GM19395 (cell line): Measurements from ENCODE around the gene TECPR1.
A peak's percentile ranks its signal among the peaks of the same experiment; 100 is the strongest.

Experiments
- ATAC-seq: cut with Tn5 transposase; IDR thresholded peaks from one replicate; pipeline ENCODE4 v1.9.1; 2021; ENCODE audit warnings: mild to moderate bottlenecking, moderate library complexity; ENCODE audit not compliant: unreplicated experiment

The TECPR1 gene

GRCh38 chr7:98213888-98214810 is 37.9 kb downstream of the TECPR1 start:
- ATAC-seq, result no peak

DNA sequence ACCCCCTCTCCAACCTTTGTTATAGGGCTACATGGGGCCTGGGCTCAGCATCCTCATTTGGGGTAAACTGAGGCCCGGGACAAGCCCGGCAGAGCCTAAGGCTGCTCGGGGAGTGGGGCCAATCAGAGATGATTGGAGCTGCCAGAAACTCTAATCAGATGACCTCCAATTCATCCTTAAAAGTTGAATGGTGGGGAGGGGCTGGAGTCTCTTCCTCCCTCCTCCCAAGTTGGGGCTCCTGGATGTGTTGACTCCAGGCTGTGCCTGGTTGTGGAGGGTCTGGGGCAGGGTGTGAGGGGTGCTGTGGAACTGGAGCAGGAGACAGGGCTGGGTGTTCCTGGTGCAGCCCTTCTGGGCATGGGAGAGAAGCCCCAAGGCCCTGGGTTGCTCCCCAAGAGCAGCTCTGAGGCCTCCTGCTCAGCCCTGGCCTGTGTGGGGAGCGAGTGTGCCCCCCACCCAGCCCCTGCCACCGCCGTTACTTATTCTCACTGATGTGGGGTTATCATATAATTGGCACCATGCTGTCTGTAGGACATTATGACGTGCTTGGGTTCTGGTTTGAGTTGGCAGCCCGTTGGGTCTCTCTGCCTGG is 38.6 kb downstream of the TECPR1 start:
- no peak for ATAC-seq

- ATAC-seq, result no peak
Observed at GRCh38 chr7:98212532-98213041, 39.4 kb downstream of the TECPR1 start.

GRCh38 chr7:98211676-98212531 is 40.1 kb downstream of the TECPR1 start:
- no peak for ATAC-seq

DNA sequence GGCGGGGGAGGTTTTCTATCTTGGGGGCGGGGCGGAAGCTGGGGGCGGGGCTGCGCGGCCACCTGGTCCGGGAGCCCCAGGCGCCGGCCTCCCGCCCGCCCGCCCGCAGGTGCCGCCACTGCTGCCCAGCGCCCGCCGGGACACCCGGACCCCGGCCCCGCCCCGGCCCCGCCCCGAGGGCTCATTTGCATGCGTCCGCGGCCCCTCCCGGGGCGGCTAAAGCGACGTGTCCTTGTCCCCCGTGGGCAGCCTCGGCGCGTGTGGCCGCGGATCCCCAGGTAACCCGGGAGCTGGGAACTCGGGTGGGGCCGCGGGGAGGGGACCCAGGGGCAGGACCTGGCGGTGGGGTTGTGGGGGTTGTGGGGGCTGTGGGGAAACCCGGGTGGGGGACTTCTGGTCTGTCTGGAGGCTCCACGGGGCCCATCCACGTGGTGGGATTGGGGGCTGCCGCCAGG is 40.8 kb downstream of the TECPR1 start, which contains the start of gene BHLHA15:
Gene BHLHA15 (plus strand): TSS at position 219 of the 455 bp plus-strand sequence. CDS start 871 bp downstream, outside the sequence.
- no peak for ATAC-seq

DNA sequence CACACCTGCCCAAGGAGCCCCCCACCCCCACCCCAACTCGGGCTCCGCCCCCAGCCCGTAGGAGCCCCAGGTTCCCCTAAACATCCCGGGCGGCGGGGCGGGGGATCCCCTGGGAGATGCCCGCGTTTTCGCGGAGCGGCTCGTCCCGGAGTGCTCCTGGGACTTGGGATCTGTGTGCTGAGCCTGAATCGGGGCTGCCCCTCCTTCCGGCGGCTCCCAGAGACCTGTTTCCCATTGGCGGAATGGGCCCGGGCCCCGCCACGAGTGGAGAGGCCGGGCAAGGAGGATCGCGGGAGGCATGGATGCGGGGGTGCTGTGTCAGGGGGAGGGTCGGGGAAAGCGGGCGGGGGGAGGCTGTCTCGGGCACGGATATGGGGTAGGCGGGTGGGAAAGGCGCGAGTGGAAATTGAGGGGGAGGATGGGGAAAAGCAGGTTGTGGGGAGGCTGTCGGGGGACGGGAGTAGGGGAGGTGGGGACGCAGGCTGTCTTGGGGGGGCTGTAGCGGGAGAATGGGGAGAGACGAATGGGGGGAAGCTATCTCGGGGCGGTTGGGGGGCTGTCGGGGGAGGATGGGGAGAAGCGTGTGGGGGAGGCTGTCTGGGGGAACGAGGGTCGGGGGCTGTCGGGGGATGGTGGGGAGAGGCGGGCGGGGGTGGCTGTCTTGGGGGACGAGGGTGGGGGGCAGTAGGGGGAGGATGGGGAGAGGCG is 41.4 kb downstream of the TECPR1 start:
- no peak for ATAC-seq

DNA sequence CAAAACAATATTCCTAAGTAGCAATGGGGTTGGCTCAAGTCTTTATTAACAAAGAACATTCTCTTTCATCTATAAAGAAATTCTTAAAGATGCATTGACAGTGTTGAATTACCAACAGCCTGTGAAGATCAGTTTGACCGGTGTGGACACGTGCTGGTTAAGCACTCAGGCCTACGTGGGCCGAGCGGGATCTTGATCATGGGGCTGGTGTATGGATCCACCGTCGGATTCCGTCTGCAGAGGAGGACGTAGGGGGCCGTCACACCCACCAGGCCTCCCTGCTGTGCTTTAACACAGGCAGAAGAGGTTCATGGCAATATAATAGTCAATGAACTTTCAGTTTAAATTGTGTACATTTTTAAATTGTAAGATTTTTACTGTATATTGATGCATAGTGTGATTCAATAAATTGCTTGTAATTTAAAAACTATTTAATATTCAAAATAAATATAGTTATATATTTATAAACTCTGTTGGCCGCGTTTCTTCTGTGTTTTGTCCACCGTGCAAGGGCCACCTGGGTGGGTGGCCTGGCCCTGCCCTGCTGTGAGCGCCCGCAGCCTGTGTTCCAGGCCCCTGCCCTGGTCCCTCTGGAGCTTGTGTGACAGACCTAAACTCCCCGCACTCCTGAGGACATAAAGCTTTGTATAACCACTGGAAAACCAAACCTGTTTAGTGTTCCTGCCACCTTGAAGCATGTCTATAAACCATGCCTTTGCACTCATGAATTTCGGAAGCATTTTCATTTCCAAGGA is 42.7 kb downstream of the TECPR1 start:
- no peak for ATAC-seq

DNA sequence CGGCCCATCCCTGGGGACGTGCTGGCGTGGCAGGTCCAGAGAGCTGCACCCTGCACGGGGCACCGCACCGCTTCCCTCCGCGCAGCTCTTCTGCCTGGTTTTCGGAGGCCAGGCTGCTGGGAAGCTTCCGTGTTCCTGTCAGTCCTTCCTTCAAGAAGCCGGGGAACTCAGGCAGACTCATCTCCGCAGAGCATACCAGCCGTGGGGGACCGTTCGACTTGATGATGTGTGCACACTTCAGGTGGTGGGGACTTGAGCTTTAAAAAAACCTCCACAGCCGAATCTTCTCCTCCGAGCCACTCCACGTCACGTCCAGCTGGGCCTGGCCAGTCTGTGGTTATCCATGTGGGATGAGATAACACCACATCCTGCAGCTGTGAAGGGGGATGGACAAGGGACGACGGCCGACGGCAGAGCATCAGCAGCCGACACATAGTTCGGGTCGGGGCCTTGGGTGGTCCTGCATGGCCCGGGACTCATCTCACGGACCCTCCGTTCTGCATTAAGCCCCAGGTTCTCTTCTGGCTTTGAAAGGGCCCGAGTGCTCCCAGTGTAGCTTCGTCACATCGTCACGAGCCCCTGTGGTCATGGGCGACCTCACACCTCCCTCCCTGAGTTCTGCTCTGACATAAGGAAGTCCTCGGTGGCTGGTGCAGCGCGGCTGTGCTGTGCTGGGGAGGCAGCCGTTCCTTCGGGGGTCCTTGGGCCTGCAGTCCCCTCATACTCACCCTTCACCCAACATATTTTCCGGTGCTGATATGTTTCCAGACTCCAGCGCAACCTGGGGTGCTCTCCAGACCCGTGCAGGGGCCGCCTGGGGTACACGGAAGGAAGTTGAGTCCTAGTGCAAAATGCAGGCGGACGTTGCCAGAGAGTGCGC is 45.3 kb downstream of the TECPR1 start:
- no peak for ATAC-seq

DNA sequence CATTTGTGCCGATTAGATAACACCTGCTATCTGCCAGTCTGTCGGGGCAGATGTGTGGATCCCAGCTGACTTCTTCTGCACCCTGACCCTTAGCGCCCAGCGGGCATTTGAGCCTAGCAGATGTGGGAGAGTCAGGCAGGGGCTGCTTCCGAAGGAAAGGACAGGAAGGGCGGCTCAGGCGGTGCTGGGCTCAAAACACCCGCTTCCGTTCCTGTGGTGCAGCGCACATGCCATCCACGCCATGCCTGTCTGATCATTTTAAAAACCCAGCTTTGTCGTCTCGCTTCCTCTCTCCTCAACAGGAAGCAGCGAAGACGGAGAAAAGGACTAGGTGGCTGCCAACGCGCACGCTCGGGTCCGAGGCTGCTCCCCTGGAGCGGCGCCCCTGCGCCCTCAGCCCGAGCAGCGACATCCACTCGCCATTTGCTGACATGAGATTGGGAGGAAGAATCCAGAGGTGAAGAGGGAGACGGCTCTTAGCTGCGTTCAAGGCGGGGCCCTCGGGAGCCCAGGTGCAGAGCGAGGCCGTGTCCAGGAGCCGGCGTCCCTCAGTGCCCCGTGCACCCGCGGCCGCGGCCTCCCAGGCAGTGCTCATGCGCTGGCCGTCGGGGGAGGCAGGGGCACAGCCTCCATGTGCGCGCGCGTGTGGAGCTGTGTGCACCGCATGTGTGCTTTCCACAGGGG is 46.7 kb downstream of the TECPR1 start:
- no peak for ATAC-seq

DNA sequence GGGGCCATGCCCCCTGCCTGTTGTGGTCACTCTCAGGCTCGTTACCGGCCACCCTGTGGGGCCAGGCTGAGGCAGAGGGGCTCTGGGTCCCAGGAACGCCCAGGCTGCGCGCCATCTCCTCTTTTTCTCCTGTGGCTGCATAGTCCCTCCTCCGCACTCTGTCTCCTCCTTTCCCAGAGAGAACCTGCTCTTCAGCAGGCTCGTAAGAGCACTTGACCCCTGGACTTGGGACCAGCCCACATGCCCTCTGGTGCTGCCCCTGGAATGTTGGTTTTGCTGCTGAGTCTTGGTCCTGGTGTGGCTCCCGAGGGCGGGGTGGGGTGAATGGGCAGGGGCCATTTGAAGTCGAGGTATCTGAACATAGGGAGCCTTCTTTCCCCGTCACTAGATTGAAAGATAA is 47.4 kb downstream of the TECPR1 start:
- ATAC-seq, result no peak

- no peak for ATAC-seq
Observed at GRCh38 chr7:98203964-98204605, 47.9 kb downstream of the TECPR1 start.

DNA sequence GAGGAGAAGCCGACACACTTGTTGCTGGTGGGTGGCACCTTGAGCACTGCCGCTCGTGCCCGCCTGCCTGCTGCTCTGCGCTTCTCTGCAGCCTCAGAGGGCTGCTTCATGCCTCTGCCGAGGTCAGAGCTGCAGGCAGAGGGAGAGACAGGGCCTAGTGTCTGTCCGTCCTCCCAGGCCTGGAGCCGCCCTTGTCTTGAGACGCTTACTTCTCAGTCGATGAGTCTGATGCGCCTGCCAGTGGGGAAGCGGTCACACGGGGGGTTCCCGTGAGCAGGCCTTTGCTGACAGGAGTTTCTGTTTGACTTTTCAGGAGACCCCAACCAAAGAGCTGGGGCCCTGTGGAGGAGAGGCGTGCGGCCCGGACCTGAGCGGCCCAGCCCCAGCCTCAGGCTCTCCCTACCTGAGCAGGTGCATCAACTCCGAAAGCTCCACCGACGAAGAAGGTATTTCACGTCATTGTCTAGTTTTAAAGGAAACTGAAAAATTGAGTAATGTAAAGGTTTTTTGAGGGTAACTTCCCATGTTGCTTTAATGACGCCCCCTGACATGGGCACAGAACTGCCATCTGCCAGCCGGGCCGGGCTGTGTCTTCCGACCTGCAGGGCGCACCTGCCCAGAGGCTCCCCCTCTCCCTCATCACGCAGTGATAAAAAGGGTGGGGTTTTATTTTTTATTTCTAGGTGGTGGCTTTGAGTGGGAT is 48.6 kb downstream of the TECPR1 start:
- peak; percentile 39 for ATAC-seq

DNA sequence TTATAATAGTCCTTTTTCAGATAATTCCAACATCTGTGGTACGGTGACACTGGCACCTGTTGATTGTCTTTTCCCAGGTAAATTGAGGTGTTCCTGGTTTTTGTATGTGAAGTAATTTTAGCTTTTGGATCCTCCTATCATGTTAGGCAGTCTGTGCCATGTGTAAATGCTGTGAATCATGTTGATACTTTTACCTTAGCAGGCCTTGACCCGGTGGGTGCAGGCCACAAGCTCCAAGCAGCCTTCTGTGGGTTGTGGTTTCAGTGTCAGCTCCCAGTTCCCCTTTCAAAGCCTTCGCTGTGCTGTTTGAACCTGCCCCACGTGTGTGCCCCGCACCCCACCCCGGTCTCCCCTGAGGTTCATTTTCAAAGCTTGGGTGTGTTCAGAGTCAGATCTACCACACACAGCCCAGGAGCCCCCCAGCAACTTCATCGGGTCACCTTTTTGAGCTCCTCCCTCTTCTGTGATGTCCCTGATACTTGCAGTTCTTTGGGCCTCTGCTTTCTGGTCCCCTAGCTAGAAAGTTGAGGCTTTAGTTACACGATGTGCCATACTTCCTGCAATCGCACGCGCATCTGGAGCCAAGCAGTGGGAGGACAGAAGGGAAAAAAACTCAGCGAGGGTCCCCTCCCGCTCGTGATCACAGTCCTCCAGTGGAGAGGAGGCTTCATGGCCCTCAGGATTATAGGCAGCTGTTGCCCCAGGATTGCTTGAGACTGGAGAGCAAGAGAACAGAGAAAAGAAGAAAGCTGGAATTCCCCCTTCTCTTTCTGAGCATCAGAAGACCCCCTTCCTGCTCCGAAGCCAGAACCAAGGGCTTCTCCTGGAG is 49.5 kb downstream of the TECPR1 start:
- peak; percentile 88 for ATAC-seq

DNA sequence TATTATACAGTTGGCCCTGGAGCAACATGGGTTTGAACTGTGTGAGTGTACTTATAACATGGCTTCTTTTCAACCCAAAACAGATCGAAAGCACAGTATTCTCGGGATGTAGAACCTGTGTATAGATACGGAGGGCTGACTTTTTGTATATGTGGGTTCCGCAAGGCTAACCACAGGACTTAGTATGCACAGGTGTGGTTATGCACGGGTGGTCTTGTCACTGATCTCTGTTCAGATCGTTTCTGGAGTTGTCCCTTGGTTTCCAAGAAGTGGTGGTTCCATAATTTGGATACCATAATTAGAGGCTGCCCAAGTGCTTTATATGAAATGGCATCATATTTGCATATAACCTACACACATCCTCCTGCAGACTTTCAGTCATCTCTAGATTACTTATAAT is 51.7 kb downstream of the TECPR1 start:
- ATAC-seq, result peak; percentile 57

DNA sequence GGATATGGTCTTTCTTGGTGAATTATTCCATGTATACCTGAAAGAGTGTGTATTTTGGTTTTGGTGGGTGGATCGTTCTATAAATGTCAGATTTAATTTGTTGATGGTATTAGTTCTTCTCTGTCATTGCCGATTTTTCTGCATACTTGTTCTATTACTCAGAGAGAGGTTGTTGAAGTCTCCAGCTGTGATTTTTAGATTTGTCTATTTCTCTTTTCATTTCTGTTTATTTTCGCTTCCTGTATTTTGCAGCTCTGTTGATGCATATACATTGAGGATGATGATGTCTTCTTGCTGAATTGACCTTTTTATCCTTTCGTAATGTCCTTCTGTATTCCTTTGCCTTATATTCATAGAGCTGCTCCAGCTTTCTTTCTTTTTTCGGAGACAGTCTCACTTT is 52.9 kb downstream of the TECPR1 start:
- ATAC-seq, result no peak
